Gastrocnemius medialis (tissue), 4 donors: ENCODE results near the gene CATSPER1.
A peak's percentile ranks its signal among the peaks of the same experiment; 100 is the strongest.

ENCODE experiments used
- POLR2A ChIP-seq, 2 donors: fragments of 450-650 bp; IDR thresholded peaks; one replicate each; pipeline ENCODE4 v1.6.1; 2017; ENCODE audit warnings: antibody characterized with exemption in 2 of 2, mild to moderate bottlenecking in 2 of 2, moderate library complexity in 2 of 2
- TF ChIP-seq, protein P1 (sequence below), 5 experiments: fragments of 450-650 bp in 3 of 5; fragments of 200-600 bp in 2 of 5; sonication (generic) in 2 of 5; IDR thresholded peaks in 4 of 5; conservative IDR thresholded peaks in 1 of 5; 1 replicate in 4 of 5; 2 replicates in 1 of 5; pipeline ENCODE4 v1.5.1; 2016 to 2019; ENCODE audit warnings: antibody characterized with exemption in 5 of 5, mild to moderate bottlenecking in 3 of 5, moderate library complexity in 3 of 5

DNA sequence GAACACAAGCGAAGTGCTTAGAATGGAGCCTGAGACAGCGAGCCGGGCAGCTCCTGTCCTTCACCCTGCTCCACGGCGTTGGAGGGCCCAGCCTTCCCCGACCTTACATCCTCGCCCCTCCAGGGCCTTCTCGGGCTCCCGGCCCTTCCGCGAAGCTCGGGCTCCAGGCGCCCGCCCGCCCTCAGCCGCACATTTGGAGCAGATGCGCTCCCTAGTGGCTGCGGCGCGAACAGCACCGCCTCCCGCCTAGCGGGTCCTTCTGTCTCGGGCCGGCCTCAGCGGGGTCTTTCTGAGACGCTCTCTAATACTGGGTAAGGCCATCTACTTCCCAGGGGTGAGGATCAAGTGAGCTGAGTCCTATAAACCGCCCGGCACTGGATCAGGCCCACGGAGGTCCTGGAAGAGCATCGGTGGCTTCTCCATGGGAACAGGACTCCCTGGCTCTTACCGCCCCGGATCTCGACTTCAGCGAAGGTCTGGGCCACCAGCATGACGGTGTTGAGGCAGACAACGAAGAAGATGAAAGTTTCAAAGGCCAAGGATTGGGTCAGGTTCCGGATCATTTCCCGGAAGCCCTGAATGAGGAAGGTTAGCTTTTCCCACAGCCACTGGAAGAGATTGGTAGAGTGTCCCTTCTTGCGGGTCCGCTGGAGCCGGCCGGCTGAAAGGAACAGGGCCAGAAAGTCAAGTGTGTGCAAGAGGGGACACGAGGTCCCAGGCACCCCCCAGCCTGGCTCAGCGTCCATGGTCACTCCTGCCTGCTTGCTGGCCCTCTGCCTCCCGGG lies 3.7 kb downstream of the CATSPER1 start:
- TF ChIP-seq, protein P1, sequence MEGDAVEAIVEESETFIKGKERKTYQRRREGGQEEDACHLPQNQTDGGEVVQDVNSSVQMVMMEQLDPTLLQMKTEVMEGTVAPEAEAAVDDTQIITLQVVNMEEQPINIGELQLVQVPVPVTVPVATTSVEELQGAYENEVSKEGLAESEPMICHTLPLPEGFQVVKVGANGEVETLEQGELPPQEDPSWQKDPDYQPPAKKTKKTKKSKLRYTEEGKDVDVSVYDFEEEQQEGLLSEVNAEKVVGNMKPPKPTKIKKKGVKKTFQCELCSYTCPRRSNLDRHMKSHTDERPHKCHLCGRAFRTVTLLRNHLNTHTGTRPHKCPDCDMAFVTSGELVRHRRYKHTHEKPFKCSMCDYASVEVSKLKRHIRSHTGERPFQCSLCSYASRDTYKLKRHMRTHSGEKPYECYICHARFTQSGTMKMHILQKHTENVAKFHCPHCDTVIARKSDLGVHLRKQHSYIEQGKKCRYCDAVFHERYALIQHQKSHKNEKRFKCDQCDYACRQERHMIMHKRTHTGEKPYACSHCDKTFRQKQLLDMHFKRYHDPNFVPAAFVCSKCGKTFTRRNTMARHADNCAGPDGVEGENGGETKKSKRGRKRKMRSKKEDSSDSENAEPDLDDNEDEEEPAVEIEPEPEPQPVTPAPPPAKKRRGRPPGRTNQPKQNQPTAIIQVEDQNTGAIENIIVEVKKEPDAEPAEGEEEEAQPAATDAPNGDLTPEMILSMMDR (IDR thresholded peaks at IDR 0.05 in 4 of 5, conservative IDR thresholded peaks at IDR 0.05 in 1 of 5), result peak; percentile 90 to 97 (median 92)
- no peak for TF ChIP-seq POLR2A (IDR thresholded peaks at IDR 0.05)
